Hindlimb muscle (tissue), 1 donor: ENCODE results near the gene ADGRA3. TPM values are rescaled to one million over a fixed set of nuclear protein-coding genes. Genes with fewer than 3 reads are reported as not detected.

Experiments used
- DNase-seq: peaks from one replicate; pipeline ENCODE4 v3.0.0-alpha.2; 2013
- polyA plus RNA-seq: library from polyadenylated mRNA; unstranded; fragments of 120-200 nt; gene quantifications from one replicate; pipeline ENCODE4 v1.2.1, GENCODE V29; 2013; ENCODE audit not compliant: insufficient read length

Gene ADGRA3
- polyA plus RNA-seq, result 54.5 TPM

- DNase-seq, result peak; percentile 75
These were observed at the start of gene ADGRA3 for GRCh38 chr4:22515888-22516541. ADGRA3 (minus strand) TSS chr4:22516066; CDS start chr4:22515784, 282 bp downstream.

GRCh38 chr4:22556495-22556894 lies 40.6 kb upstream of the ADGRA3 start:
- no peak for DNase-seq

GRCh38 chr4:22554670-22555069 lies 38.8 kb upstream of the ADGRA3 start:
- DNase-seq, result no peak

GRCh38 chr4:22553560-22553959 lies 37.7 kb upstream of the ADGRA3 start:
- DNase-seq, result no peak

GRCh38 chr4:22552812-22553211 lies 36.9 kb upstream of the ADGRA3 start:
- DNase-seq, result no peak

GRCh38 chr4:22551550-22551949 lies 35.7 kb upstream of the ADGRA3 start:
- no peak for DNase-seq

GRCh38 chr4:22546299-22546698 lies 30.4 kb upstream of the ADGRA3 start:
- no peak for DNase-seq

GRCh38 chr4:22539251-22539650 lies 23.4 kb upstream of the ADGRA3 start:
- DNase-seq, result no peak

- no peak for DNase-seq
These were observed 22.0 kb upstream of the ADGRA3 start for GRCh38 chr4:22537864-22538263.

GRCh38 chr4:22534374-22534773 lies 18.5 kb upstream of the ADGRA3 start:
- DNase-seq, result no peak

- no peak for DNase-seq
These were observed 17.0 kb upstream of the ADGRA3 start for GRCh38 chr4:22532896-22533295.

GRCh38 chr4:22532117-22532516 lies 16.3 kb upstream of the ADGRA3 start:
- DNase-seq, result no peak

GRCh38 chr4:22531311-22532019 lies 15.6 kb upstream of the ADGRA3 start:
- DNase-seq, result peak; percentile 55

GRCh38 chr4:22524895-22525294 lies 9.0 kb upstream of the ADGRA3 start:
- no peak for DNase-seq

GRCh38 chr4:22522706-22523501 lies 7.0 kb upstream of the ADGRA3 start:
- no peak for DNase-seq

GRCh38 chr4:22522206-22522605 lies 6.3 kb upstream of the ADGRA3 start:
- no peak for DNase-seq

GRCh38 chr4:22521240-22521639 lies 5.4 kb upstream of the ADGRA3 start:
- no peak for DNase-seq

- DNase-seq, result peak; percentile 68
These were observed 550 bp downstream of the ADGRA3 start for GRCh38 chr4:22515145-22515887.

- DNase-seq, result peak; percentile 38
These were observed 1.4 kb downstream of the ADGRA3 start for GRCh38 chr4:22514481-22514880.

GRCh38 chr4:22514001-22514400 lies 1.9 kb downstream of the ADGRA3 start:
- no peak for DNase-seq

- DNase-seq, result no peak
These were observed 3.6 kb downstream of the ADGRA3 start for GRCh38 chr4:22512306-22512705.

GRCh38 chr4:22510750-22511149 lies 5.1 kb downstream of the ADGRA3 start:
- DNase-seq, result no peak

- no peak for DNase-seq
These were observed 7.5 kb downstream of the ADGRA3 start for GRCh38 chr4:22508376-22508775.
